ENCODE data around the gene PTPN21. TPM values are rescaled to one million over a fixed set of nuclear protein-coding genes. Genes with fewer than 3 reads are reported as not detected.

PTPN21 gene
- 20.3 TPM for total RNA-seq

DNA sequence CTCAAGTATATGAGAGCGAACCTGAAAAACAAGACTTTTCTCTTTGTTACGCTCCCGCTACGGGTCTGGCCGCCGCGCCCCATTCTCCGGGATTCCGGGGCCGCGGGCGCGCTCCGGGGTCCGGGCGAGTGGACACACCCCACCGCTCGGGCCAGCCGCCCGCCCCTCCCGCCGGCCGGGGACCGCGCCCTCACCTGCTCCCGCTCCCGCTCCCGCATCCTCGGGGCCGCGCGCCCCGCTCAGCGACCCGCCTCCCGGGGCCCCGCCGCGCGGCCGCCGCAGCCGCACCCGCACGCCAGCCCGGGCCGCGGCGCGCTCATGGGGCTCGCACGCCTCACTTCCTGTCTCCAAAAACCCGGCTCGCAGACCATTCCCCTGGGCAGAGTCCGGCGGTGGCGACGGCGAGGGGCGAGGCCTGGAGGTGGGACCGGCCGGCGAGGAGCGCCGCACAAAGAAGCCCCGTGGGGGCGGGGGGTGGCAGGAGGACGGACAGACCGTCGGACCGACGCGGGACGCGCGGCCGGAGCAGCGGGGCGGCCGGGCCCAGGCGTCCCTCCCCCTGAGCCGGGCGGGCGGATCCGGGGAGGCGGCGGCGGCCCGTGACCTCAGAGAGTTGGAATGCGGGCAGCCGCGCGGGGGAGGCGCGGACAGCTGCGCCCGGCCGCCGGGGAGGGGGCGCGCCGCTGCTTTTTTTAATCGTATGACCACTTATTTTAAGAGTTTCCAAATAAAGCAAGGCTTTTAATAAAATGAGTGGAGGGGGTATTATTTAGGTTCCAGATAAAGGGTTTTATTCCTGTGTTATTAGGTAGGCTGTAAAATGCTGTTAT is at the start of gene PTPN21:
Gene PTPN21, minus strand, starts transcription at position 551 of the 830 bp plus-strand sequence. CDS start 4,590 bp downstream, outside the sequence.
- peak; percentile 72 for DNase-seq (ENCODE audit: low spot score)

DNA sequence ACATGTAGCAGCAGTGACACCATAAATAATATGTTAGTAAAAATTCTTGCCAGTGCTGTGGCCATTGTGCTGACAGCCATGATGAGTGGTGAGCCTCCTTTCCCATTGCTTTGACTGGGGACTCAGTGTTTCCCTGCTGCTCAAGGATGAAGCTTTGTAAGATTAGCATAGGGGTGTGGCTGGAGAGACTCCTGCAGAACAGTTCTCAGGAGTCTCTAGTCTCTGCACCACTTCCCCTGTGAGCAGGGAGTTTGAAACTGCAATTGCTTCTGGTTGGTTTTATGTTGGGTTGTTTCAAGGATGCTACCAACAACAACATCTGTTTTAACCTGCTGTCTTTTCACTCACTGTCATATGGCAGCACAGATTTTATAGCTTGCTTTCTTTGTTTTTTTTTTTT is 49.4 kb upstream of the PTPN21 start:
- no peak for DNase-seq (ENCODE audit: low spot score)

DNA sequence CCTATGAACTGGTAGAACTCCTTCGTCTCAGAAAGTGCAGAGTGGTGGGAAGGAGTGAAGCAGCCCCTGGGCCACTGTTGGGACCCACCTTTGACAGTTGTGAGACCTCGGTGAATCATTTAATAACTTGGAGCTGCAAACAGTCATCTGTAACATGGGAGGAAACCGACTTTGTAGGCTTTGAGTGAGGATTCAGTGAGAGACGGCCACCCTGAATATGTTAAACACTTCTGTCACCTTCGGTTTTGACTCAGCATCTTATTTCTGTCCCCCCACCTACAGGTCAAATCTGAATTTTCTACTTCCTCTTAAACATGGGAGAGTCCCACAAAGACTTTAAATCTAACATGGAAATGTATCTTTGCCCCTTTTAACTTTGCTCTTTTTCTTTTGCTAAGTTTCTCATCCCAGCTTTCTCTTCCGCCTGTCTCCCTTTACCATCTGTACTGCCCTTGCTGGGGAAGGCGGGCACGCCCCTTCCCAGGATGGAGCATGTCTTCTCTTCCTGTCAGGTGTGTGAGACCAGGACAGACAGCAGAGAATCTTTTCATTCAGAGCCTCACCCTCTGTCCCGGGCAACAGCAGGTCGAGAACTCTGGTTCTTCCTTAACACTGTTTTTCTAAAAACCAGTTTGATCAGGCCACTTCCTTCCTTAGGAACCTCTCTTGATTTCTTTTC is 45.1 kb upstream of the PTPN21 start:
- no peak for DNase-seq (ENCODE audit: low spot score)

DNA sequence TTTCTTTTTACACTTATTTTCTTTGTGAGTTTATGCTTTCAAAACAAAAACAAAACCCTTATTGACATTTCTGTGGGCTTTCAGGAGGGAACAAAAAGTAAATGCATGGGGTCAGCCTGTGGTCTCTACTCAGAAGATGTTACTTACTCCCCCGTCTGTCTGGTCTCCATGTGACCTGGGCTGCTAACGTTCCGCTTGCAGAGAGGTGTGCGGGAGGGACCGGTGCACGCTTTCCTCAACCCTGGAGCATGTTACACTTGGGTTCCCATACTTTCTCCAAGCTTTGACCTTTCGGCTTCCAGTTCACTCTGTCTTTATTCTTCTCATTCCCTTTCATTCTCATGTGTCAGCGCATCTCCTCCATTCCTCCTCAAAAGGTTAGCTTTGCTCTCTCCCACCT is 44.5 kb upstream of the PTPN21 start:
- DNase-seq (ENCODE audit: low spot score), result no peak

DNA sequence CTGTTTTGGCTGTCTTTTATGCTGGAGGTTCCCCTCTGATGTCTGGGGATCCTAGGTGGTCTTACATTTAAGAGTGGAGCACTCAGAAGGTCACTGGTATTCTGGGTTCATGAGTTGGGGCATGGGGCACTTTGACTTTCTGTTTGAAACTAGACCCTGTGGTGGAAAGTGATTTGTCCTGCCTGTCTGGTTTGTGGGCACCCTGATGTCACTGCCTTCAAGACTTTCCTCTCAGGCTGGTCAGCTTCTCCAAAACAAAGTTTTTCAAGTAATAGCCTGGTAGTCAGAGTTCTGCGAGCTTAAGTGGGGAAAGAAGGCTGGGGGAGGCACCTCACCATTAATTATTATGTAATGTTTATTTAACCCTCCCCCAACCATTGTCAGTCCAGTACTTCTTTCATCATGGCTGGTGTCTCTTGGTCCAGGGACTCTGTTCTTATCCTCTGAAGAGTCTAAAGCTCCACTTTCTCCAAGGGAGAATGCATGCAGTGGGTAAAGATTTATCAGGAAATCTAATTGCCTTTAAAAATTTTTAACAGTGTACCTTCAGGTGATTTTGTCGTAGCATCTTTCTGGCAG is 43.4 kb upstream of the PTPN21 start:
- no peak for DNase-seq (ENCODE audit: low spot score)

DNA sequence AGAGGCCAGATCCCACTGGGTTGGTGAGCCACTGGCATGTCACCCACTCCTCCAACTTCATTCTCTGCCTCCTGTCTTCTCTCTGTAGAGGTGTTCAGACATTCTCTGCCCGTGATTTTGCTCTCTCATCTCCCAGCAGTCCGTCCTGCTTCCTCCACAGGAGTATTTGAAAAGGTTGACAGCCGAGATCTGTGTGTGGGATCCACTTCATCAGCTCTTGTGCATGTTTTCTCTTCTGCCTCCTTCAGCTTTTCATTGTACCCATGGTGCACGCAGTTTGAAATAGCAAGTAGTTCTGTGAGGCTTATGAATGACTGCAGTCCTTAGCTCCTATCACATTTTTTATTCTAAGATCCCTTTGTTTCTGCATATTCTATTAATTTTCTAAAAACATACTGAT is 42.8 kb upstream of the PTPN21 start:
- DNase-seq (ENCODE audit: low spot score), result no peak

DNA sequence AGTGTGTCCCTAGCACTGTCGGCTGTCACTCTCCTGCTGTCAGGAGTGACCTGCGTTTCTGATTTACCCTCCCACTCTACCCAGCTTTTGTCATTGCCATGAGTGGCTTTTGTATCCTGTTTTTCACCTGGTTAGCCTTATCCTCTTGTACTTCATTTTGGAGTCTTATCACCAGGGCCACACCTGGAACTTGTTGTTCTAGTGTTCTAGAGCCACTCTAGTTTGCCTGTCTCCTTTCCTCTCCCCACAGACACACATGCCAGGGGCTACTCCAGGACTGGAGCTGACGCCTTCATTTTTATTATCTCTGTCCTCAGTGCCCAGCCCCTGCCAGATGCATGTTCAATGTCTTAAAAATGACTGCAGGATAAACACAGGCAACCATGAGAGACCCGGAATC is 42.2 kb upstream of the PTPN21 start:
- DNase-seq (ENCODE audit: low spot score), result no peak

DNA sequence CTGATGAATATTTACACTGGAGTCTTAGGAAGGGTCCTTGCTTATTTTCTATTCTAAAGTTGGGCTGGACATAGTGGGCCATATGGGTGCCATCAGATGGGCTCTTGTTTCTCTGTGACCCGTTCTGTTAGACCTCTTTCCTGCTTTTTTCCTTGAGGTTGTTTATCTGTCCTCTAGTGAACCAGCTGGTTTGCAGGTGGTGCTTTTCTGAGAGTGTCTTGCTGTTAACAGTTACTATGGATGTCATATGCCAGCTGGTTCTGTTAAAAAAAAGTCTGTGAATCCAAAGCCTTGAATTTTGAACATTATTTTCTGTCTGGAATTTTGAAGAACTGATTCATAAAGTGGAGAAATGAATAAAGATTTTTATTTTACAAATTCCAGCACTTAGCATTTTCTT is 37.2 kb upstream of the PTPN21 start:
- no peak for DNase-seq (ENCODE audit: low spot score)

DNA sequence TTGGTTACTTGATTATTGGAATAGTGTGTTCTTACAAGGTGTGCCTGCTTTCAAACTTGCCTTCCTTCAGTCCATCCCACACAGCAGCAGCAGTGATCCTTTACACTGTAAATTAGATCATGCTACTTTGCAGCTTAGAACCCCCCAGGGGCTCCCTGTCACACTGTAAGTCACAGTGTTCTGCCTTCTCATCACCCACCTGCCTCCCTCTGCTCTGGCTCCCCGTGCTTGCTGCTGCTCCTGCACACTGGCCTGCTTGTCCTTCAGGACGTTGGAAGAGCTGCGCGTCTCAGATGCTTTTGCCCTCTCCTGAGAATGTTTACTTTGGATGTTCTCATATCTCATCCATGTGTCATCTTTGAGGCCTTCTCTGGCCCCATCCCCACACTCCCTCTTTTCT is 35.4 kb upstream of the PTPN21 start:
- no peak for DNase-seq (ENCODE audit: low spot score)

DNA sequence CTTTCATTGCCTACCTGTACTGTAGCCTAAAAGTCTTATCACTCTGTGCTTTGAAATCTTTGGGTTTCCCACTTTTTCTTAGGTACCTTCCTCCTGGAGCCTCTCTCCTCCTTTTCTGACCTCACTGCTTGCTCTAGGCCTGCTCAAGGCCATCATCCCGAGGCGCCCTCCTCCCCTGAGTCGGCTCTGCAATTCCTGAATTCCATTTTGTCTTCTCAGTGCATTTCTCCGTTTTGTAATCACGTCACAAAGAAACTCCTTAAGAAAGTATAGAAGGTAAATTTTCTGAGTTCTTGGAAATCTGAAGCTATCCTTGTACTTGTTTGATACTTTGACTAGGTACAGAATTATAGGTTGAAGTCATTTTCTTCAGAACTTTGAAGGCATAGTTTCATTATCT is 33.3 kb upstream of the PTPN21 start:
- DNase-seq (ENCODE audit: low spot score), result no peak

DNA sequence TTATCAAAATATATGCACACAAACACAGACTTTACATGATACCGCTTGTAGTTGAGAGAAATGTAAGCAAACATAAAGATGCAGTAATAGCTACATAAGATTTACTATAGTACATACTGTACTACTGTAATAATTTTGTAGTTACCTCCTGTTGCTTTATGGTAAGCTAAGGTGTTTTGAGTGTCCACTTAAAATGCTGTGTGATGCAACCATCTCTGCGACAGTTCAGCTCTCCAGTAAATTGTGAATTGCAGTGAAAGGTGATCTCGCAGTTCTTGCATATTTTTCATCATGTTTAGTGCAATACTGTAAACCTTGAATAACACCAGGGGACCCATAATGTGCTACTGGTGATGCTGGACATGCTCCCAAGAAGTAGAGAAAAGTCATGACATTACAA is 29.6 kb upstream of the PTPN21 start:
- no peak for DNase-seq (ENCODE audit: low spot score)

DNA sequence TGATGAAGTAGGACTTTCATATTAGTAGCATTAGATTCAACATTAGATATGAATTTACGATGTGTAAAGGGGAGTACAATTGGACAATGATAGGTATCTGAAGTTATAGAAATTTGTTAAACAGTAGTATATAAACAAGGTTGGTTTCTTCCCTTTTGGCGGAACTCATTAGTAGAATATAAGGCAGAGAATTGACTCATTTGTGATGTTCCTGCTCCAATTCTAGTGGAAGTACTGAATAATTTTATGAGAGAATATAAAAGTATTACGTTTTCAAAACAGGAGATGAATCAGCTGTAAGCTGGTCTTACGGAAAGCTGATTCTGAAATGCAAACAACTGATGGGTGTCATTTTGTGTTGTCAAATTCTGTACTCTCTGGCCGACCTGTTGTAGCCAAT is 21.4 kb upstream of the PTPN21 start:
- DNase-seq (ENCODE audit: low spot score), result no peak

DNA sequence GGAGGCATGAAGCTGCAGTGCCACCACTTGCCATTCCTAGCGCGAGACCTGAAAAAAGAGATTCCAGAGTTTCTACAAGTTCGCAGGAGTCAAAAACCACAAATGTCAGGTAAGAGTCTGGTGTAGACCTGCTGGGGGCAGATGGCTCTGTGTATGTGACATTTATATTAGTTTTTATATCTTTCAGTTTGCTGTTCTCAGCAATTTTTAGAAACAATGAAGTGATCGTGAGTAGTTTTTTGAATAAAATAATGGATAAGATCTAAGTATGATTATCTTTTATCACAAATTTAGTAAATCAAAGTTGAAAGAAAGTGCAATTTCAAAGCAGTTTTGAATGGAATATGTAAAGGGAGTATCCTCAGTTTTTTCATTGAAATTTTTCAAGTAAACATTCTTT is 17.3 kb upstream of the PTPN21 start:
- no peak for DNase-seq (ENCODE audit: low spot score)

DNA sequence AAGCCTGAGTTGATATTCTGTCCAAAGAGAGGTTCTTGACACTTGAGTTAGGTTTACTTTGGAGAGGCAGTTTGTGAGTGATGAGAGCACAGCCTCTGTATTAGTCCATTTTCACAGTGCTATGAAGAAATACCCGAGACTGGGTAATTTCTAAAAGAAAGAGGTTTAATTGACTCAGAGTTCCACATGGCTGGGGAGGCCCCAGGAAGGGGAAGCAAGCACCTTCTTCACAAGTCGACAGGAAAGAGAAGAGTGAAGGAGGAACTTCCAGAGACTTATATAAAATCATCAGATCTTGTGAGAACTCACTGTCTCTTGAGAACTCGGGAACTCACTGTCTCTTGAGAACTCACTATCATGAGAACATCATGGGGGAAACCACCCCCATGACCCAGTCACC is 13.4 kb upstream of the PTPN21 start:
- no peak for DNase-seq (ENCODE audit: low spot score)

DNA sequence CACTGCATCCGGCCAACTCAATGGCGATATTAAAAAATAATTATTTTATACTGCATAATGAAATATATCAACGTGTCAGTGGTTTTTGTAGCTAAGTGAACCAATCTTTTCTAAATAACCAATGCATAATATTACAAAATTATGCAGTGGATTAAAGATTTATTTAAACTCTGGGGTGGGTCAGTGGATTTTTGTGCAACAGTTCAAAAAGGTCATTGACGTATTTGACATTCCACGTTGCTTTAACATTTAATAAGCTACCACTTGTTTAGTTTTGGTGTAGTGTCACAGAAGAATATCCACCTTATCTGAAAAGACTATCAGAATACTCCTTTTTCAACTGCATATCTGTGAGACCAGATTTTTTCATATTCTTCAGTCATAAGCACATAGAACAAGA is 10.6 kb upstream of the PTPN21 start:
- DNase-seq (ENCODE audit: low spot score), result no peak

DNA sequence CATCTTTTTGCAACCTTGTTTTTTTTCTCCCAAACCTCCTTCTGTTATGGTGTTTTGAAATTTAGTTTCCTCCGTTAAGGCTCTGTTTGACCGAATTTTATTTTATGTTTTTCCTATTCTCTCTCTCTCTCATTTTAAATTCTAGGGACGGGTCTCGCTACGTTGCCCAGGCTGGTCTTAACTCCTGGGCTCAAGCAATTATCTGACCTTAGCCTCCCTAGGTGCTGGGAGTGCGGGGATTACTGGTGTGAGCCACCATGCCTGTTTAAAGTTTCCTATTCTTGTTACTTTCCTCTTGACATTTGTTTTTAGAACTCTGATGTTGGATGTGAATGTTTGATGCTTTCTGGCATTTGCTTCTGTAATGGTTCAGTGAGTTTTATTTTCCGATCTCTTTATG is 9.0 kb upstream of the PTPN21 start:
- DNase-seq (ENCODE audit: low spot score), result no peak

DNA sequence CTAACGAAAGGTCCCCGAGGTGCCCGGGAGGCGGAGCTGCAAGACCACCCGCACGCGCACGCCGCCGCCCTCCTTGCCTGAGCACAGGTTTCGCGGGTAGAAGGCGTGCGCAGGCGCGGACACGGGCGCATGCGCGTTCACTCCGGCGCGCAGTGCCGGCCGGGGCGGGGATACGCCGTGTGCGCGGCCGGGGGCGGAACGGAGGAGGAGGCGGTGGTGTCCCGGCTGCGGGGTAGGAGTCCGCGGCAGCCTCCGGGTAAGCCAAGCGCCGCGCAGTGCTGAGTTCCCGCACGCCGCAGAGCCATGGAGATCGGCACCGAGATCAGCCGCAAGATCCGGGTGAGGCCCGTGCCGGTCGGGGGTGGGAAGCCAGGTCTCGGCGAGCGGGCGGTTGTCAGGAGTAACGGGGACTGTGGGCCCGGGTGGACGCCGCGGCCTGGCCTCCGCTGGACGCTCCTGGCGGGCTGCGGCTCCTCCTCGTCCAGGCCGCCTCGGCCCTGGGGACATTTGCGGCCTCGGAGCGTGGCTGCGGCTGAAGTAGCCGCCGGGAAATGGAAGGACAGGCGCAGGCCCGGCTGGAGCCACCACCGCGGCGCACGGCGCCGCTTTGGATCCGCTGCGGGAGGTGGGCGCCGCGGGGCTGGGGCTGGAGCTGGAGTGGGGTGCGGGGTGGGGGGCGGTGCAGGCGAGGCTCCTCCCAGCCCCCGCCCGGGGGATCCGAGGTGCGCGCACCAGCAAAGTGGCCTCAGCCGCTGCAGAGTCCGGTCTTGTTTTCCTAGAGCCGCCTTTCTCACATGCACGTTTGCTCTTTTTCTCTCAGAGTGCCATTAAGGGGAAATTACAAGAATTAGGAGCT is 8.3 kb upstream of the PTPN21 start, which contains the start of gene ZC3H14:
Gene ZC3H14, plus strand, starts transcription at position 207 of the 856 bp plus-strand sequence. Its CDS starts 97 bp downstream, at position 304.
- DNase-seq (ENCODE audit: low spot score), result peak; percentile 83

DNA sequence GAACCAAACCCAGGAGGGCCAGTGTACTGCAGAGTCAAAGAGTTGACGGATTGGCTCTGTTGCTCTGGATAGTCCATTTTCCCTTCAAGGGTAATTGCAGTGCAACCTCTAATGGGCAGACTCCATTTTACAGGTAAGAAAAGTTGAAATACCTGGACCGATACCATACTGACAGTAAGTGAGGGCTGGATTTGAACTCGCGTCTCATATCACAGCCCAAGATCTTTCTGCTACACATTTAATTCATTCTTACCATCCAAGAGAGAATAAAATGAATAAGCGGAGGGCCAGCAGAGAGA is 7.7 kb upstream of the PTPN21 start:
- DNase-seq (ENCODE audit: low spot score), result no peak

DNA sequence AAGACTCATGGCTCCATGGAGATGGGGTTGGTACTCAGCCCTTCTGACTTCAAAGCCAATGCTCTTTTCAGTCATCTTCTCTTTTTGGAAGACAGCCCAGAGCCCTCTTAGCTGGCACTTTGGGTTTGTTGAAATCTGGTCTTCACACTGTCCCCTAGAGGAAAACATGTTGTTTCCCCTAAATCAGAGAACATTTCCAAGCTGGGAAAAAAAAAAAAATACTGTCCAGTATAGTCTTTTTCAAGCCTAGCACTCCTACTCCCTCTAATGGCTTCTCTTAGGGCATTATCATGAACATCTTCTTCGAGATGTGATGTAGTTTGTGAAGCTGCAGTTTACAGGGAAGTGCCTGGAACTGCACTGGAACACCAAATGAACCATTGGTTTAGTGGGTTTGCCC is 5.0 kb upstream of the PTPN21 start:
- no peak for DNase-seq (ENCODE audit: low spot score)

DNA sequence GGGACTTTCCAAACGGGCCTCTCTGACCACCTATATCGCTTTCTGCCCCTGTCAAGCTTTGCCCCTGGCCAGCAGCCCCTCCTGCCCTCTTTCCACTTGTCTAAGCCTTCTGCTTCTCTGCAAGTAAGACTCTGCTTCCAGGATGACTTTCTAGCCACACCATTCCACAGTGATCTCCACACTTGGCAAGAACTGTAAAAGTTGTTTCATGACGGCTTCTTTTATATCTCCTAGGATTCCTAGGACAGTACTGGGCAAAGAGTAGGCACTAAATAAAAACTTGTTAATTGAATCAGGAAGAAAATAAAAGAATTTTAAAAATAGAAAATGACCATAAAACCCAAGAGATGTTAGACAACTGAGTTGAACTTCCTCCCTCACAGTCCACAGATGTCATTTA is 1.8 kb upstream of the PTPN21 start:
- DNase-seq (ENCODE audit: low spot score), result no peak

DNA sequence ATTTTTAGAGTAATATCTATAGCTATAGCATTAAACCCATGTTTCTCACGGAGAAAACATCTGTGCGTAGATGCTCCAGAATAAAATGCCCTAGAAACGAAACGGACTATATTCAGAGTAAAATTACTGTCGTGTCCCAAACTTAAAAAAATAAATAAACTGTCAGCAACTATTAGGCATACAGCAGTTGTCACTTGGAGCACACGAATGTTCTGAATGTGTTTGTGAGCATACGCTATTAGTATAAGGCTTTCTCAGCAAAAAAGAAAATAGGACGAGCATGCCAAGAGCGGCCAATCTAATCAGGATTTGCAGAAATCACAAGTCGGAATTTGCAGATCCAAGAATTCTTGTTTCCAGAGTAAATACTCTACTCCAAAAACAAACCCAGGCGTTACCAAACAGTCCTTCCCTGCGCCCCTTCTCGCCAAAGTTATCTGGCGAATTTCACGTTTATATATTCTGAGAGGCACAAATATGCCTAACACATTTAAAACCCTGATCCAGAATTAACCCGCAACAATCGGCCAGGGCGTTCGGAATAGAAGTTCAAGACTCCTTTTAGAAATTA is 836 bp downstream of the PTPN21 start:
- no peak for DNase-seq (ENCODE audit: low spot score)

DNA sequence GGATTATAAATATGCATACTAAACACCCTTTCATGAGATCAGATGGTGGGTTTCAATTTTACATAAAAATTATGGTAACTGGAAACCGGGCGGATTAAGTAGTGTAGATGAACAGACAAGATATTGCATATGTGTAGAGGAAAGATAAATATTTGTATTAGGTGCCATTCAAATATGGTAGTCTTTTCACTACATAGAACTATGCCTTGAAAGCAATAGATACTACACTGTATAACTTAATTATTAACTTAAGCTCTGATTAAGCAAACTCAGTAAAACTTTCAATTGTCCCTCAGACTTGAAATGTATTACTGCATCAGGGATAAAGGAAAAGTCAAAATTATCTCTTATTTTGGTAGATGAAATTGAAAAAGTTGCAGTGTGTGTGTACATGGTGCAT is 1.9 kb downstream of the PTPN21 start:
- no peak for DNase-seq (ENCODE audit: low spot score)
